ENCODE data around the gene MARK3. TPM values are rescaled to one million over a fixed set of nuclear protein-coding genes. Genes with fewer than 3 reads are reported as not detected.

MARK3 gene
- total and polyA plus RNA-seq, 2 experiments from 2014 or later: 72.9 to 88.3 TPM

GRCh38 chr14:103527408-103528145 is 142.4 kb downstream of the MARK3 start:
- no peak for DNase-seq (ENCODE audit: low read depth in 1 of 2, low spot score in 1 of 2)
- H3K9me3 ChIP-seq (ENCODE audit: low read depth): no peaks in the 10 kb centered on the region
- no peak overlapping the region for H3K4me3 ChIP-seq
- H3K36me3 ChIP-seq: no peaks in the 10 kb centered on the region
- H3K27ac ChIP-seq: peak overlapping the region; percentile 84
- TF ChIP-seq CTCF (IDR thresholded peaks at IDR 0.05; ENCODE audit: low read depth, low read length): no peak
- peaks cover 12% of the 10 kb centered on the region for H3K27me3 ChIP-seq
- peaks cover 14% of the 10 kb centered on the region for H3K4me1 ChIP-seq (ENCODE audit: low read depth)

GRCh38 chr14:103528146-103528586 is 143.0 kb downstream of the MARK3 start:
- Histone ChIP-seq H3K36me3 (no peaks in the 10 kb centered on the region), H3K27me3 (peaks cover 8% of the 10 kb centered on the region), H3K27ac (peak overlapping the region; percentile 84), H3K4me3 (peak overlapping the region; percentile 70), H3K4me1 (ENCODE audit: low read depth) (peaks cover 11% of the 10 kb centered on the region), H3K9me3 (ENCODE audit: low read depth) (no peaks in the 10 kb centered on the region)
- no peak for TF ChIP-seq CTCF (IDR thresholded peaks at IDR 0.05; ENCODE audit: low read depth, low read length)
- DNase-seq (ENCODE audit: low read depth in 1 of 2, low spot score in 1 of 2): peak in 1 of 2 donors; percentile 37

GRCh38 chr14:103528587-103529382 is 143.6 kb downstream of the MARK3 start, which contains the start of gene TRMT61A:
Gene TRMT61A (plus strand): TSS chr14:103529196. CDS start chr14:103529979, 783 bp downstream.
- no peaks in the 10 kb centered on the region for H3K9me3 ChIP-seq (ENCODE audit: low read depth)
- DNase-seq (ENCODE audit: low read depth in 1 of 2, low spot score in 1 of 2): peak; percentile 92 to 94
- no peak for TF ChIP-seq CTCF (IDR thresholded peaks at IDR 0.05; ENCODE audit: low read depth, low read length)
- peak within 1 kb of the TSS; percentile 70 for H3K4me3 ChIP-seq
- H3K27ac ChIP-seq: peak within 1 kb of the TSS; percentile 84
- H3K4me1 ChIP-seq (ENCODE audit: low read depth): peaks cover 9% of the 10 kb centered on the region
- peaks cover 2% of the 10 kb centered on the region for H3K27me3 ChIP-seq
- H3K36me3 ChIP-seq: no peaks in the 10 kb centered on the region

GRCh38 chr14:103529383-103530365 is 144.5 kb downstream of the MARK3 start:
- no peak for DNase-seq (ENCODE audit: low read depth in 1 of 2, low spot score in 1 of 2)
- no peaks in the 10 kb centered on the region for H3K27me3 ChIP-seq
- peak overlapping the region; percentile 70 for H3K4me3 ChIP-seq
- no peaks in the 10 kb centered on the region for H3K36me3 ChIP-seq
- H3K4me1 ChIP-seq (ENCODE audit: low read depth): peaks cover 9% of the 10 kb centered on the region
- TF ChIP-seq CTCF (IDR thresholded peaks at IDR 0.05; ENCODE audit: low read depth, low read length): no peak
- H3K27ac ChIP-seq: no peak overlapping the region
- no peaks in the 10 kb centered on the region for H3K9me3 ChIP-seq (ENCODE audit: low read depth)

- Histone ChIP-seq H3K27me3 (no peaks in the 10 kb centered on the region), H3K27ac (no peak overlapping the region), H3K36me3 (no peaks in the 10 kb centered on the region), H3K9me3 (ENCODE audit: low read depth) (no peaks in the 10 kb centered on the region), H3K4me3 (no peak overlapping the region), H3K4me1 (ENCODE audit: low read depth) (peaks cover 9% of the 10 kb centered on the region)
- TF ChIP-seq CTCF (IDR thresholded peaks at IDR 0.05; ENCODE audit: low read depth, low read length): no peak
- DNase-seq (ENCODE audit: low read depth in 1 of 2, low spot score in 1 of 2): peak; percentile 38 to 82
Measured at GRCh38 chr14:103530390-103530789, 145.2 kb downstream of the MARK3 start.

Measured in cardiac muscle cell (in vitro differentiated cells and primary cell).